Measurements from ENCODE around the gene PKP4. TPM values are rescaled to one million over a fixed set of nuclear protein-coding genes. Genes with fewer than 3 reads are reported as not detected.
A peak's percentile ranks its signal among the peaks of the same experiment; 100 is the strongest.

The PKP4 gene, protein sequence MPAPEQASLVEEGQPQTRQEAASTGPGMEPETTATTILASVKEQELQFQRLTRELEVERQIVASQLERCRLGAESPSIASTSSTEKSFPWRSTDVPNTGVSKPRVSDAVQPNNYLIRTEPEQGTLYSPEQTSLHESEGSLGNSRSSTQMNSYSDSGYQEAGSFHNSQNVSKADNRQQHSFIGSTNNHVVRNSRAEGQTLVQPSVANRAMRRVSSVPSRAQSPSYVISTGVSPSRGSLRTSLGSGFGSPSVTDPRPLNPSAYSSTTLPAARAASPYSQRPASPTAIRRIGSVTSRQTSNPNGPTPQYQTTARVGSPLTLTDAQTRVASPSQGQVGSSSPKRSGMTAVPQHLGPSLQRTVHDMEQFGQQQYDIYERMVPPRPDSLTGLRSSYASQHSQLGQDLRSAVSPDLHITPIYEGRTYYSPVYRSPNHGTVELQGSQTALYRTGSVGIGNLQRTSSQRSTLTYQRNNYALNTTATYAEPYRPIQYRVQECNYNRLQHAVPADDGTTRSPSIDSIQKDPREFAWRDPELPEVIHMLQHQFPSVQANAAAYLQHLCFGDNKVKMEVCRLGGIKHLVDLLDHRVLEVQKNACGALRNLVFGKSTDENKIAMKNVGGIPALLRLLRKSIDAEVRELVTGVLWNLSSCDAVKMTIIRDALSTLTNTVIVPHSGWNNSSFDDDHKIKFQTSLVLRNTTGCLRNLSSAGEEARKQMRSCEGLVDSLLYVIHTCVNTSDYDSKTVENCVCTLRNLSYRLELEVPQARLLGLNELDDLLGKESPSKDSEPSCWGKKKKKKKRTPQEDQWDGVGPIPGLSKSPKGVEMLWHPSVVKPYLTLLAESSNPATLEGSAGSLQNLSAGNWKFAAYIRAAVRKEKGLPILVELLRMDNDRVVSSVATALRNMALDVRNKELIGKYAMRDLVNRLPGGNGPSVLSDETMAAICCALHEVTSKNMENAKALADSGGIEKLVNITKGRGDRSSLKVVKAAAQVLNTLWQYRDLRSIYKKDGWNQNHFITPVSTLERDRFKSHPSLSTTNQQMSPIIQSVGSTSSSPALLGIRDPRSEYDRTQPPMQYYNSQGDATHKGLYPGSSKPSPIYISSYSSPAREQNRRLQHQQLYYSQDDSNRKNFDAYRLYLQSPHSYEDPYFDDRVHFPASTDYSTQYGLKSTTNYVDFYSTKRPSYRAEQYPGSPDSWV
- total RNA-seq = 10 to 100 TPM; 33.7 to 38.7 TPM

GRCh38 chr2:158456309-158457066, at the start of gene PKP4, which contains the start of gene CCDC148:
Gene PKP4 (plus strand): TSS chr2:158456952. CDS start chr2:158533185, 76,233 bp downstream.
Gene CCDC148 (minus strand): TSS chr2:158456753. CDS start chr2:158456439, 314 bp downstream.
- ATAC-seq (peak; percentile 97), DNase-seq (peak; percentile 94)
- H3K27ac Mint-ChIP-seq = peak within 1 kb of the TSS; percentile 87
- peaks cover 25% of the 10 kb centered on the region for H3K4me1 Mint-ChIP-seq (ENCODE audit: low read depth)
- H3K36me3 Mint-ChIP-seq (ENCODE audit: low read depth) = peaks cover 8% of the 10 kb centered on the region
- H3K4me3 Mint-ChIP-seq = peak within 1 kb of the TSS; percentile 94
- POLR2A ChIA-PET = interaction anchor here (0.6 to 0.8 kb wide), 3 partner anchors 33 to 1282 kb away, joined by 3 read pairs; no protein-coding TSS in a partner anchor
- intact Hi-C loops (cut with micrococcal nuclease) = loop anchor here (5.0 kb wide), 1 partner anchor 269 kb away; no protein-coding TSS in a partner anchor
- peaks cover 12% of the 10 kb centered on the region for H3K27me3 Mint-ChIP-seq
- CTCF ChIA-PET = interaction anchor here (1.0 to 1.6 kb wide), 5 partner anchors 9 to 432 kb away, joined by 3 read pairs; no protein-coding TSS in a partner anchor
- H3K9me3 Mint-ChIP-seq = no peaks in the 10 kb centered on the region
- TF ChIP-seq CTCF (IDR thresholded peaks at IDR 0.05) = no peak

- DNase-seq (no peak), ATAC-seq (no peak)
- Mint-ChIP-seq H3K4me3 (no peak overlapping the region), H3K27me3 (peaks cover 8% of the 10 kb centered on the region), H3K4me1 (ENCODE audit: low read depth) (no peaks in the 10 kb centered on the region), H3K9me3 (peaks cover 14% of the 10 kb centered on the region), H3K27ac (no peak overlapping the region), H3K36me3 (ENCODE audit: low read depth) (no peaks in the 10 kb centered on the region)
- ChIA-PET POLR2A (no interaction called here), CTCF (interaction anchor here (1.3 kb wide), 1 partner anchor 10 kb away, joined by 3 read pairs; no protein-coding TSS in a partner anchor)
- intact Hi-C loops (cut with micrococcal nuclease) = no loop called here
- TF ChIP-seq CTCF (IDR thresholded peaks at IDR 0.05) = no peak
These were observed 49.7 kb upstream of the PKP4 start for GRCh38 chr2:158407031-158407430.

- POLR2A ChIA-PET = no interaction called here
- TF ChIP-seq CTCF (IDR thresholded peaks at IDR 0.05) = no peak
- intact Hi-C loops (cut with micrococcal nuclease) = no loop called here
- ATAC-seq = no peak
- DNase-seq = no peak
- peaks cover 10% of the 10 kb centered on the region for H3K27me3 Mint-ChIP-seq
- H3K4me3 Mint-ChIP-seq = no peak overlapping the region
- H3K36me3 Mint-ChIP-seq (ENCODE audit: low read depth) = no peaks in the 10 kb centered on the region
- no peaks in the 10 kb centered on the region for H3K4me1 Mint-ChIP-seq (ENCODE audit: low read depth)
- H3K9me3 Mint-ChIP-seq = peaks cover 14% of the 10 kb centered on the region
- H3K27ac Mint-ChIP-seq = no peak overlapping the region
- CTCF ChIA-PET = no interaction called here
These were observed 46.6 kb upstream of the PKP4 start for GRCh38 chr2:158410132-158410531.

GRCh38 chr2:158411748-158412147, 45.0 kb upstream of the PKP4 start:
- POLR2A ChIA-PET = no interaction called here
- no peak overlapping the region for H3K27ac Mint-ChIP-seq

More at GRCh38 chr2:158411748-158412147, 45.0 kb upstream of the PKP4 start:
- intact Hi-C loops (cut with micrococcal nuclease) = no loop called here
- no peak for TF ChIP-seq CTCF (IDR thresholded peaks at IDR 0.05)
- no peaks in the 10 kb centered on the region for H3K36me3 Mint-ChIP-seq (ENCODE audit: low read depth)
- CTCF ChIA-PET = no interaction called here
- peaks cover 14% of the 10 kb centered on the region for H3K27me3 Mint-ChIP-seq
- no peak for DNase-seq
- peaks cover 21% of the 10 kb centered on the region for H3K9me3 Mint-ChIP-seq
- H3K4me1 Mint-ChIP-seq (ENCODE audit: low read depth) = no peaks in the 10 kb centered on the region
- no peak for ATAC-seq
- H3K4me3 Mint-ChIP-seq = no peak overlapping the region

Measured in activated CD8-positive, alpha-beta T cell treated with anti-CD3 and anti-CD28 coated beads for 36 hours (primary cell).